HCT116 (cell line): Measurements from ENCODE around the gene TSACC. TPM values are rescaled to one million over a fixed set of nuclear protein-coding genes. Genes with fewer than 3 reads are reported as not detected.

Experiments used
- ATAC-seq: fragments of 200-7000 bp; cut with Tn5 transposase; 2 replicates; pipeline ENCODE4 v1.9.1; 2020; ENCODE audit warnings: mild to moderate bottlenecking, moderate library complexity
- BruUV-seq: library from RNA; stranded (reverse); fragments of 400-500 nt; replicated peaks from 2 replicates; lab custom pipeline; 2021; lab: Mats Ljungman, UMichigan
- CTCF ChIA-PET: fragments of 300-600 bp; sonication (Branson Sonifier 250); formaldehyde crosslinking; loops from one replicate; lab custom pipeline; 2021; ENCODE audit warnings: antibody characterized with exemption; lab: Charles Lee
- POLR2A ChIA-PET: fragments of 300-600, 350-600 bp; sonication (Branson Sonifier 250); formaldehyde crosslinking; loops from one replicate; lab custom pipeline; 2021; ENCODE audit warnings: antibody characterized with exemption; lab: Charles Lee
- RAD21 ChIA-PET, 2 experiments: fragments of 300-600 bp; sonication (Branson Sonifier 250); formaldehyde crosslinking; loops; one replicate each; lab custom pipeline; 2023; ENCODE audit warnings: low total read pairs in 2 of 2; ENCODE audit not compliant: uncharacterized antibody in 2 of 2, unreplicated experiment in 2 of 2, low non-redundant PET in 1 of 2; lab: Charles Lee
- DNase-seq: peaks from one replicate; pipeline ENCODE4 v3.0.0-alpha.2; 2010; ENCODE audit warnings: low read depth, low spot score
- H2AFZ ChIP-seq: fragments of 200-600 bp; shearing (Covaris generic), sonication (generic); 2 replicates; pipeline ENCODE4 v1.6.1; 2017; ENCODE audit warnings: low read depth, mixed run types, mixed read lengths, antibody characterized with exemption, low read length; ENCODE audit not compliant: poor library complexity, severe bottlenecking
- H3K27ac ChIP-seq: 2 replicates; pipeline ENCODE4 v1.5.1; 2012; ENCODE audit warnings: low read depth, low read length
- H3K27me3 ChIP-seq: fragments of 200-600 bp; sonication (generic); 2 replicates; pipeline ENCODE4 v1.6.1; 2016; ENCODE audit warnings: mixed run types, low read length, mixed read lengths; ENCODE audit not compliant: insufficient read depth
- H3K36me3 ChIP-seq, 2 experiments: fragments of 200-500 bp in 1 of 2; fragments of 200-600 bp in 1 of 2; sonication (Bioruptor generic) in 1 of 2; sonication (generic) in 1 of 2; 2 replicates each; pipeline versions ENCODE4 v1.5.1 to v1.6.1; 2014 to 2016; ENCODE audit warnings: low read length in 2 of 2, inconsistent platforms in 1 of 2, mixed read lengths in 1 of 2, mixed run types in 1 of 2; ENCODE audit not compliant: insufficient read depth in 2 of 2, control insufficient read depth in 1 of 2
- H3K4me1 ChIP-seq, 2 experiments: fragments of 200-600 bp in 1 of 2; sonication (generic) in 1 of 2; 2 replicates each; pipeline versions ENCODE4 v1.5.1 to v1.6.1; 2012 to 2017; ENCODE audit warnings: low read length in 2 of 2, inconsistent platforms in 1 of 2, mild to moderate bottlenecking in 1 of 2, mixed read lengths in 1 of 2, mixed run types in 1 of 2, moderate library complexity in 1 of 2; ENCODE audit not compliant: insufficient read depth in 2 of 2, control insufficient read depth in 1 of 2
- H3K4me2 ChIP-seq: fragments of 200-600 bp; sonication (generic); 2 replicates; pipeline ENCODE4 v1.6.1; 2017; ENCODE audit warnings: mixed run types, low read length, mixed read lengths
- H3K4me3 ChIP-seq, 2 experiments: fragments of 200-600 bp in 1 of 2; sonication (generic) in 1 of 2; replicated peaks in 1 of 2; 2 replicates each; pipeline ENCODE4 v1.5.1; 2011 to 2016; ENCODE audit warnings: low read length in 2 of 2, control low read depth in 1 of 2, low read depth in 1 of 2, mild to moderate bottlenecking in 1 of 2, mixed read lengths in 1 of 2, mixed run types in 1 of 2
- H3K79me2 ChIP-seq: fragments of 200-600 bp; sonication (generic); 2 replicates; pipeline ENCODE4 v1.6.1; 2017; ENCODE audit warnings: mild to moderate bottlenecking, mixed run types, low read length, moderate library complexity, mixed read lengths; ENCODE audit not compliant: insufficient read depth
- H3K9ac ChIP-seq: fragments of 200-600 bp; sonication (generic); 2 replicates; pipeline ENCODE4 v1.6.1; 2016; ENCODE audit warnings: low read length, mixed read lengths
- H3K9me2 ChIP-seq: fragments of 200-600 bp; sonication (generic), shearing (Covaris generic); 2 replicates; pipeline ENCODE4 v1.6.1; 2017; ENCODE audit warnings: mixed run types, mild to moderate bottlenecking, moderate library complexity; ENCODE audit not compliant: insufficient read depth
- H3K9me3 ChIP-seq, 2 experiments: fragments of 200-500 bp in 1 of 2; fragments of 200-600 bp in 1 of 2; sonication (Bioruptor generic) in 1 of 2; sonication (generic) in 1 of 2; 2 replicates each; pipeline ENCODE4 v1.6.1; 2014 to 2017; ENCODE audit warnings: low read length in 2 of 2, mixed read lengths in 2 of 2, inconsistent platforms in 1 of 2, low read depth in 1 of 2, mild to moderate bottlenecking in 1 of 2, mixed run types in 1 of 2, moderate library complexity in 1 of 2; ENCODE audit not compliant: control insufficient read depth in 1 of 2, insufficient read depth in 1 of 2
- H4K20me1 ChIP-seq: fragments of 200-600 bp; sonication (generic), shearing (Covaris generic); 2 replicates; pipeline ENCODE4 v1.6.1; 2017; ENCODE audit warnings: mixed run types, mild to moderate bottlenecking, moderate library complexity; ENCODE audit not compliant: insufficient read depth
- ATF3 ChIP-seq: IDR thresholded peaks from 2 replicates; pipeline ENCODE4 v1.6.1; 2012
- CBX3 ChIP-seq: IDR thresholded peaks from 2 replicates; pipeline ENCODE4 v1.6.1; 2012; ENCODE audit warnings: low read depth
- CEBPB ChIP-seq: IDR thresholded peaks from 2 replicates; pipeline ENCODE4 v1.6.1; 2012; ENCODE audit warnings: low read depth
- CTCF ChIP-seq, 3 experiments: fragments of 200-600 bp in 1 of 3; sonication (generic) in 1 of 3; IDR thresholded peaks in 2 of 3; conservative IDR thresholded peaks in 1 of 3; 2 replicates each; pipeline ENCODE4 v1.5.1; 2012 to 2017; ENCODE audit warnings: low read depth in 2 of 3, low read length in 2 of 3, antibody characterized with exemption in 1 of 3, borderline replicate concordance in 1 of 3, control low read depth in 1 of 3, mild to moderate bottlenecking in 1 of 3, mixed read lengths in 1 of 3, mixed run types in 1 of 3, moderate library complexity in 1 of 3; ENCODE audit not compliant: insufficient read depth in 1 of 3
- ELF1 ChIP-seq: IDR thresholded peaks from 2 replicates; pipeline ENCODE4 v1.6.1; 2012; ENCODE audit warnings: low read depth, borderline replicate concordance
- EZH2 ChIP-seq: fragments of 200-600 bp; sonication (generic); IDR thresholded peaks from 2 replicates; pipeline ENCODE4 v1.6.1; 2017; ENCODE audit warnings: antibody characterized with exemption, mixed run types
- EZH2phosphoT487 ChIP-seq: fragments of 200-600 bp; IDR thresholded peaks from 2 replicates; pipeline ENCODE4 v1.6.1; 2018; ENCODE audit warnings: antibody characterized with exemption, borderline replicate concordance
- FOSL1 ChIP-seq: IDR thresholded peaks from 2 replicates; pipeline ENCODE4 v1.6.1; 2012; ENCODE audit warnings: low read depth
- JUND ChIP-seq: IDR thresholded peaks from 2 replicates; pipeline ENCODE4 v1.6.1; 2012
- MAX ChIP-seq: IDR thresholded peaks from 2 replicates; pipeline ENCODE4 v1.6.1; 2012
- POLR2AphosphoS5 ChIP-seq: IDR thresholded peaks from 2 replicates; pipeline ENCODE4 v1.6.1; 2011; ENCODE audit warnings: mild to moderate bottlenecking, low read depth, low read length, moderate library complexity
- RAD21 ChIP-seq: IDR thresholded peaks from 2 replicates; pipeline ENCODE4 v1.6.1; 2012; ENCODE audit warnings: low read depth, mild to moderate bottlenecking
- SIN3A ChIP-seq: IDR thresholded peaks from 2 replicates; pipeline ENCODE4 v1.6.1; 2012; ENCODE audit warnings: low read depth
- SP1 ChIP-seq: IDR thresholded peaks from 2 replicates; pipeline ENCODE4 v1.6.1; 2012; ENCODE audit warnings: low read depth
- SRF ChIP-seq: IDR thresholded peaks from 2 replicates; pipeline ENCODE4 v1.6.1; 2012; ENCODE audit warnings: low read depth
- TCF7L2 ChIP-seq: IDR thresholded peaks from 2 replicates; pipeline ENCODE4 v1.7.0; 2011; ENCODE audit warnings: borderline replicate concordance, inconsistent platforms; ENCODE audit not compliant: insufficient read depth, insufficient read length; ENCODE audit errors: extremely low read depth
- YY1 ChIP-seq: IDR thresholded peaks from 2 replicates; pipeline ENCODE4 v1.6.1; 2011; ENCODE audit warnings: low read length, low read depth, moderate library complexity, mild to moderate bottlenecking; ENCODE audit not compliant: insufficient replicate concordance; ENCODE audit errors: extremely low read depth
- ZFX ChIP-seq: fragments of 450-650 bp; IDR thresholded peaks from 2 replicates; pipeline ENCODE4 v1.6.1; 2017
- ZNF274 ChIP-seq: fragments of 200-500 bp; sonication (Bioruptor generic); IDR thresholded peaks from 2 replicates; pipeline ENCODE4 v1.6.1; 2014; ENCODE audit warnings: mild to moderate bottlenecking, low read depth, low read length, inconsistent platforms
- intact Hi-C: fragments of 100-400 bp; cut with micrococcal nuclease; formaldehyde crosslinking; loops from 2 replicates; pipeline ENCODE4 v1.10.0; 2022
- total RNA-seq: library from RNA; stranded (reverse); gene quantifications from one replicate; pipeline ENCODE4 v1.2.1, GENCODE V29; 2021; ENCODE audit not compliant: unreplicated experiment

Gene TSACC
- total RNA-seq, 1 experiment from 2014 or later: 1.0 TPM

GRCh38 chr1:156368157-156368658 is 29.9 kb downstream of the TSACC start (continued):
- TF ChIP-seq CTCF (IDR thresholded peaks at IDR 0.05 in 2 of 3, conservative IDR thresholded peaks at IDR 0.05 in 1 of 3; ENCODE audit: borderline replicate concordance in 1 of 3, insufficient read depth in 1 of 3, low read depth in 2 of 3, low read length in 2 of 3) (no peak), EZH2phosphoT487 (no peak)

GRCh38 chr1:156368889-156369684 is 30.8 kb downstream of the TSACC start, which contains the start of gene RHBG:
Gene RHBG, plus strand, starts transcription at chr1:156369211. Its CDS starts 39 bp downstream, at chr1:156369250.
- Histone ChIP-seq H3K9ac (peak within 1 kb of the TSS; percentile 74), H3K79me2 (no peaks in the 10 kb centered on the region), H2AFZ (peak within 1 kb of the TSS; percentile 77), H3K4me1 (peaks cover 17 to 28% of the 10 kb centered on the region in 2 experiments), H3K9me3 (no peaks in the 10 kb centered on the region), H4K20me1 (no peaks in the 10 kb centered on the region), H3K27ac (peak within 1 kb of the TSS; percentile 57), H3K36me3 (no peaks in the 10 kb centered on the region), H3K9me2 (no peaks in the 10 kb centered on the region), H3K27me3 (no peaks in the 10 kb centered on the region), H3K4me2 (peak within 1 kb of the TSS; percentile 83), H3K4me3 (peak within 1 kb of the TSS; percentile 64 to 66)
- BruUV-seq: TSS peak; percentile 60
- RAD21 ChIA-PET: no interaction called here
- DNase-seq (no peak), ATAC-seq (peak; percentile 93)
- CTCF ChIA-PET: no interaction called here
- intact Hi-C loops: no loop called here
- POLR2A ChIA-PET: no interaction called here
- peak; percentile 67 for TF ChIP-seq YY1
- no peak for TF ChIP-seq CBX3
- TF ChIP-seq POLR2AphosphoS5: peak; percentile 91
- no peak for TF ChIP-seq SP1
- no peak for TF ChIP-seq ZNF274
- TF ChIP-seq MAX: no peak
- no peak for TF ChIP-seq EZH2phosphoT487
- no peak for TF ChIP-seq ELF1
- TF ChIP-seq CEBPB: no peak
- TF ChIP-seq JUND: no peak
- TF ChIP-seq TCF7L2: no peak
- TF ChIP-seq SRF: no peak
- TF ChIP-seq FOSL1: no peak
- TF ChIP-seq CTCF (IDR thresholded peaks at IDR 0.05 in 2 of 3, conservative IDR thresholded peaks at IDR 0.05 in 1 of 3; ENCODE audit: borderline replicate concordance in 1 of 3, insufficient read depth in 1 of 3, low read depth in 2 of 3, low read length in 2 of 3): no peak
- TF ChIP-seq SIN3A: peak; percentile 38; the same call in 1 of the 2 replicates
- peak; percentile 56 for TF ChIP-seq ZFX
- TF ChIP-seq ATF3: no peak
- no peak for TF ChIP-seq RAD21
- no peak for TF ChIP-seq EZH2
